NCI-H2196 treated with DMSO at 0.1 percent for 48 hours (cell line): ENCODE data around the gene EML5.
"Not testable (repeated sequence)": the region's sequence is repeated elsewhere in the genome, so short reads cannot be mapped to it uniquely, and the experiment has no call there.

Experiments used
- DNase-seq: peaks from one replicate; lab custom pipeline; 2025; ENCODE audit not compliant: unreplicated experiment; lab: John Stamatoyannopoulos, UW

Gene EML5

GRCh38 chr14:88792473-88793258 is at the start of gene EML5:
Gene EML5 (minus strand): TSS chr14:88792953. CDS start chr14:88792503, 450 bp downstream.
- DNase-seq = peak; percentile 47

- DNase-seq = no peak
Observed at GRCh38 chr14:88842414-88842813, 49.7 kb upstream of the EML5 start.

GRCh38 chr14:88841741-88842140 is 49.0 kb upstream of the EML5 start:
- no peak for DNase-seq

GRCh38 chr14:88840926-88841325 is 48.2 kb upstream of the EML5 start:
- no peak for DNase-seq

- DNase-seq = no peak
Observed at GRCh38 chr14:88838015-88838414, 45.3 kb upstream of the EML5 start.

GRCh38 chr14:88837495-88837894 is 44.7 kb upstream of the EML5 start:
- no peak for DNase-seq

- DNase-seq = no peak
Observed at GRCh38 chr14:88835661-88836060, 42.9 kb upstream of the EML5 start.

GRCh38 chr14:88834883-88835431 is 42.2 kb upstream of the EML5 start:
- DNase-seq = no peak

- no peak for DNase-seq
Observed at GRCh38 chr14:88831284-88831683, 38.5 kb upstream of the EML5 start.

- no peak for DNase-seq
Observed at GRCh38 chr14:88829685-88830302, 37.0 kb upstream of the EML5 start.

- DNase-seq = no peak
Observed at GRCh38 chr14:88829188-88829587, 36.4 kb upstream of the EML5 start.

- no peak for DNase-seq
Observed at GRCh38 chr14:88825503-88825902, 32.8 kb upstream of the EML5 start.

- no peak for DNase-seq
Observed at GRCh38 chr14:88825078-88825458, 32.3 kb upstream of the EML5 start.

- DNase-seq = peak; percentile 68
Observed at GRCh38 chr14:88824314-88825077, 31.7 kb upstream of the EML5 start, which contains the start of gene TTC8. Gene TTC8 (plus strand): TSS chr14:88824651. CDS start chr14:88824708, 57 bp downstream.

- DNase-seq = no peak
Observed at GRCh38 chr14:88823968-88824313, 31.2 kb upstream of the EML5 start.

GRCh38 chr14:88821888-88822287 is 29.1 kb upstream of the EML5 start:
- no peak for DNase-seq

GRCh38 chr14:88821378-88821777 is 28.6 kb upstream of the EML5 start:
- DNase-seq = no peak

- DNase-seq = not testable (repeated sequence)
Observed at GRCh38 chr14:88819674-88820073, 26.9 kb upstream of the EML5 start.

- DNase-seq = no peak
Observed at GRCh38 chr14:88818018-88818417, 25.3 kb upstream of the EML5 start.

- no peak for DNase-seq
Observed at GRCh38 chr14:88815980-88816379, 23.2 kb upstream of the EML5 start.

- no peak for DNase-seq
Observed at GRCh38 chr14:88808359-88808758, 15.6 kb upstream of the EML5 start.

GRCh38 chr14:88804477-88804876 is 11.7 kb upstream of the EML5 start:
- no peak for DNase-seq
